NOMO-1 treated with dmso at 0.1 percent for 144 hours (cell line): ENCODE data around the gene GCAT.

Experiments used
- DNase-seq: peaks from one replicate; lab custom pipeline; 2025; ENCODE audit not compliant: unreplicated experiment; lab: John Stamatoyannopoulos, UW

The GCAT gene

DNA sequence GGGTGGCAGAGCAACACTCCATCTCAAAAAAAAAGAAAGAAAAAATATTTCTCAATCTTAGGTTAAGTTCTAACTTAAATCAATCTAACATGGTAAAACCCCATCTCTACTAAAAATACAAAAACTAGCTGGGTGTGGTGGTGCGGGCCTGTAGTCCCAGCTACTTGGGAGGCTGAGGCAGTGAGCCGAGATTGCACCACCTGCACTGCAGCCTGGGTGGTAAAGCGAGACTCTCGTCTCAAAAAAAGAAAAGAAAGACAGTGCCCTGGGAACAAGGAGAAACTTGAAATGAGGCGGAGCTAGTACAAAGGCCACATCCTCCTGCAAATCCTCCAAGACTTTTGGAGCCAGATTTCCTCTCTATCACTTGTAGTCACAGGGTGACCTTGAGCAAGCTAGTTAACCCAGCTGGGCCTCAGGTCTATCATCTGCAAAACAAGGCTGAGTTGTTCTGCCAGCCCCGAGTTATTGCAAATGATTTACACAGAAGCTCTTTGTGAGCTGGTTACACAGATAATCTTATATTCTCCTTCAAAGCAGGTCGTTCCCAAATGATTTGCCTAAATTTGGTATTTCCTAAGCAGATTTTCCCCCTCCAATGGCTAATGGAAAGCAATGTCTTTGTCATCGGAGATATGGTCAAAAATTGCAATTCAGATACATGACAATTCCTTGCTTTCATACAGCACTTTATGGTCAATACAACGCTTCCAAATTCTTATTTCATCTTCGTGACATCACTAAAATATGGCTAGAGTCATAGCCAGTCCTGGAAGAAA, 34.5 kb downstream of the GCAT start:
- no peak for DNase-seq

DNA sequence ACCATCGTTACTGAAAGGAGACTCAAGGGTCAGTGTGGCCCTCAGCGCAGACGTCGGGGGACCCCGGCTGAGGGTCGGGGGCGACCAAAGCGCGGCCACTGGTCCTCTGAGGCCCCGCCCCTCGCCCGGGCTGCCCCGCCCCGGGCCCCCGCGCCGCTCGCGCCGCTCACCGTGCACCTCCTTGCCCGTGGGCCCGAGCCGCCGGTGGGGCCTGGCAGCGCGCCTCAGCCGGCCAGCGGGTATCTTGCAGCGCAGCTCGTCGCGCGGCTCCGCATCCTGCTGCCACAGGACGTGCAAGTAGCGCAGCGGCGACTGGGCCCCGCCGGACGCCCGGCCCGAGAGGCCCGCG, 36.0 kb downstream of the GCAT start:
- DNase-seq: no peak

DNA sequence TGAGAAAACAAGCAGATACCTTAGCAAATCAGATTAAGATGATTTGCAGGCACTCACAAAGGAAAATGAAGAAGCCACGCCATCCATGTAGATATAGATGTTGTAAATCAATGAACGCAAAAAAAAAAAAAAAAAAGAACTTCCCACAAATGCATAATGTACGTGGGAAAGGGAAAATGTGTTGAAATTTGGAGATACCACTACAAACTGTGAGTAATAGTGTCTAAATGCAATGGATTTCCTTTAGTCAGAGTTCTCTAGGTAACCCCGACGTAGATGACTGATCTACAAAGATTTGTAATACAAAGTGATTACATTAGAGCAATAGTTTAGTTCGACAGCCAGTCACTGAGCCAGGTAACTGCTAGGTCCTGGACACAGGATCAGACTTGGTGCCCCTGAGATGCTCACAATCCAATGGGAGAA, 37.2 kb downstream of the GCAT start:
- DNase-seq: no peak

DNA sequence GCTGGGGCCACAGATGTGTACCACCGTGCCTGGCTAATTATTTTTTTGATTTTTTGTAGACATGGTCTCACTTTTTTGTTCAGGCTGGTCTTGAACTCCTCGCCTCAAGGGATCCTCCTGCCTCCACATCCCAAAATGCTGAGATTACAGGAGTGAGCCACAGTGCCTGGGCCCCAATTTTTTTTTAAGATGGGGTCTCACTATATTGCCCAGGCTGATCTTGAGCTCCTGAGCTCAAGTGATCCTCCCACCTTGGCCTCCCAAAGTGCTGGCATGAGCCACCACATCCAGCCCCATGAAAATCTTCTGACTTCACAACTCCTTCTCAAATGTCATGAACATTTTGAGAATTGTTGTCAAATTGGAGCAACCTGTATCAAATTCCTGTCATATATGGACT, 38.7 kb downstream of the GCAT start:
- DNase-seq: no peak

DNA sequence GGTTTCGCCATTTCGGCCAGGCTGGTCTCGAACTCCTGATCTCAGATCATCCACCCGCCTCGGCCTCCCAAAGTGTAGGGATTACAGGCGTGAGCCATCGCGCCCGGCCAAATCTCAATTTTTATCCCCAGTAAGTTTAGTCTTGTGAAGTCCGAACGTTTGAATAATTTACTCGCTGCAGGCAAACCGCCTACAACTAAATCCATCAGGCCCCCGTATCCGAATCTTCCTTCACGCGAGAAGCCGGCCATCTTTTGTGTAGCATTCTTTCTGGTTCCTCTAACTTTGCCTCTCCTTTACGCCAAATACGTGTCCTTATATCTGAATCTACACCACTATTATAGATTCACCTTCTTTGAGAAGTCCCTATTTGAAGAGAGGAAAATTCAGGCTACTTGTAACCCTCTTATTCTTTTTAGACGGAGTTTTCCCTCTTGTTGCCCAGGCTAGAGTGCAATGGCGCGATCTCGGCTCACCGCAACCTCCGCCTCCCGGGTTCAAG, 40.9 kb downstream of the GCAT start:
- peak; percentile 14 for DNase-seq

DNA sequence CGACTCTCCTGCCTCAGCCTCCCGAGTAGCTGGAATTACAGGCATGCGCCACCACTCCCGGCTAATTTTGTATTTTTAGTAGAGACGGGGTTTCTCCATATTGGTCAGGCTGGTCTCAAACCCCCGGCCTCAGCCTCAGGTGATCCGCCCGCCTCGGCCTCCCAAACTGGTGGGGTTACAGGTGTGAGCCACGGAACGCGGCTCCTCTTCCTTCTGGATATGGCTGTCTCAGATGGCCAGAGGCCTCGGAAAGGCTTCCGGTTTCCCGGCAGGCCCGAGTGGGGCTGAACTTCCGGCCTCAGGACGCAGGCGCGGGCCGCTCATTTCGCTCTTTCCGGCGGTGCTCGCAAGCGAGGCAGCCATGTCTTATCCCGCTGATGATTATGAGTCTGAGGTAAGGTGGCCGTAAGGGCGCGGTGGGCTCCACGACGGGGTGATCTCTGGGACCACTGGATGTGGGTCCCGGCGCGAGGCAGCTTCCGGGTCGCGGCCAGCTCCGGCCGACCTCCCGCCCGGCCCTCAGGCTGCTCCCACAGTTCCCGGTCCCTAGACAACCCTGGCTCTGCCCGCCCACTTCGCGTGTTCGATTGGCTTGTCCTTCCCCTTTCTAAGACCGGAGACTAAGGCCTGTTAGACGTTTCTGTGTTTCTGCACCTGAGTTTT, 41.5 kb downstream of the GCAT start, which contains the start of gene EIF3L:
EIF3L (plus strand) TSS at position 331 of the 663 bp plus-strand sequence; CDS start at position 362, 31 bp downstream.
- peak; percentile 89 for DNase-seq

DNA sequence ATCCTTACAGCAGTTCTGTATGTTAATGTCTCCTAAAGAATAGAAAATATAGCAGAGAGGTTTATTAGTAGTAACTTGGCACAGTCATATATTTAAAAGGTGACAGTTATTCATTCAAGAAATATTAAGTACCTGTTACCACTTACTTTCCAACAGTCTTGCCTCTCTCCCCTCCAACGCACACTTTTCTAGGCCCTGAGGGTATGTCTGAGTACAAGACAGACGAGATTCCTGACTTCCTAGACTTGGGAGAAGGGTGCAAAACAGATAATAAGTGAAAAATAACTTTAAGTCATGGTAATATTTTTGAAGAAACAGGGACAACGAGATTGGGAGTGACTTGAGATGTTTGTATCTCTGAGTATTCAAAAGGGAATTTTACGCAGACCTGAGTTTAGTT, 43.1 kb downstream of the GCAT start:
- no peak for DNase-seq

DNA sequence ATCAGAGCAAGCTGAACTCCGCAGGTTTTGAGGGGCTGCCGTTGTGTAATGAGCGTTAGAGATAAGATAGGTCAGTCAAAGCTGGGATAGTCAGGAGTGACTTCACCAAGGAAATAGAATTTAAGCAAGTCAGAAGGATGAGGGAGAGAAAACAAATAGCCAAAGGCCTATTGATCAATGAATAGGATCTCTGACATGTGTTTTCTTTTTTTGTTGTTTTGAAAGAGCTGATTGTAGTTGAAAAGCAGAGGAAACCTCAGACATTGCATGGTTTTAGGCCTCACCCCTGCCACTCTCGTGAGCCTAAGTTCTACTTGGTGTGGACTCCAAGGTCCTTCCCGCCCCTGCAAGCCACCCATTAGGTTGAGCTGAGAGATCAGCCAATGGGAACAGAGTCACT, 44.7 kb downstream of the GCAT start:
- no peak for DNase-seq

DNA sequence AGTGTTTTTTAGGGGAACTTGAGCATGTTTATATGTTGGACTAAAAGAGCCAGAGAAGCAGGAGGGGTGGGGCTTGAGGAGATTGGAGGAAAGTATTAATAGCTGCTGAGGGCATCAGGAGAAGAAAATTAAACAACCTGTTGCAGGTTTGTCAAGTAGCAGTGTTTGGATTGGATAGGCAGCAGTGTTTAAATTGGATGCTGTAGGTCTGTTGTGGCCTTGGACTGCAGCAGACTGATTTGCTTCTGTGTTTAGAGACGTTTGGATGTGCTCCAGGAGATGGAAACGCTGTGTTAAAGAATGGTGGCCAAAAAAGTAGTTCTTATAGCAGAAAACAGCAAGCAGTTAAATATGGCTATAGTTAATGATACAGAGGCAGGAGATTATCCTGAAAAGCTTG, 47.2 kb downstream of the GCAT start:
- no peak for DNase-seq

DNA sequence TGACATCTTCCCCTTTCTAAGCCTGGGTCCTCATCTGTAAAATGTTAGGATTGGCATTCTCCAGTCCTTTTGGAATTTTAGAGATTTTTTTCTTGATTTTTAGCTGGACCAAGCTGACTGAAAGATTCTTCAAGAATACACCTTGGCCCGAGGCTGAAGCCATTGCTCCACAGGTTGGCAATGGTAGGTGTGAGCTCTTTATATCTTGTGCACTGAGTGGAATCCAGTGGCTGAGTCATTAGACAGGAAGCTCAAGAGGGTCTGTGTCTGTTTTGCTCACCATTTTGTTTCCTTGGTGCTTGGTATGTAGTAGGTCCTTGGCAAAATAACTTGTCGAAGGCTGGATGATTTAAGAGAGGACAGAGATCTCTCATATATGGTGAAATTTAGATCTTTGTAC, 47.7 kb downstream of the GCAT start:
- DNase-seq: no peak

DNA sequence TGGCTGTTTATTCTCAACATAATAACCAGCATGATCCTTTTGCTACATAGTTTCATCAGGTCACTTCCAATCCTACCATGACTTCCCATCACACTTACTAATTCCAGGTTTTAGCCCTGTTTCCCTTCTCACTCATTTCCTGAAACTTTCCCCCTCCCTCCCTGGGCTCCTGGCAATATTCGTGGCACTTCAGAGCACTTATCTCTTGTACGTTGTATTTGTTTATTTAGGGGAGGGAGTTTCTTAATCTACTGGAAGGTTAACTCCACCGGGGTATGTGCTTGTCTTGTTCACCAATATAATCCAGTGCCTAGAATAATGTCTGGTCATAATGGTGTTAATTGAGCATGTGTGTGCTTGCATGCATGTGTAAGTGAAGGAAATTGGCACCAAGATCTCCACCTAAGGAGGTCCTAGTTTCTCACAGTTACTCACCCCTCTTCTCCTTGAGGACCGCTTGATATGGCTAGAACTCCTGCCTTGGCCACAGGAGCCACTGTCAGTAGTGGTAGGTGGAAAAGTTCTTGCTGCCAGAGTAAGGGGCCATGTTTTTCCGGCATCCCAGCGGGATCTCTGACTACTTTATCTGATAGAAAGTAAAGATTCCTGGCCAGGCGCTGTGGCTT, 53.2 kb downstream of the GCAT start:
- DNase-seq: no peak

DNA sequence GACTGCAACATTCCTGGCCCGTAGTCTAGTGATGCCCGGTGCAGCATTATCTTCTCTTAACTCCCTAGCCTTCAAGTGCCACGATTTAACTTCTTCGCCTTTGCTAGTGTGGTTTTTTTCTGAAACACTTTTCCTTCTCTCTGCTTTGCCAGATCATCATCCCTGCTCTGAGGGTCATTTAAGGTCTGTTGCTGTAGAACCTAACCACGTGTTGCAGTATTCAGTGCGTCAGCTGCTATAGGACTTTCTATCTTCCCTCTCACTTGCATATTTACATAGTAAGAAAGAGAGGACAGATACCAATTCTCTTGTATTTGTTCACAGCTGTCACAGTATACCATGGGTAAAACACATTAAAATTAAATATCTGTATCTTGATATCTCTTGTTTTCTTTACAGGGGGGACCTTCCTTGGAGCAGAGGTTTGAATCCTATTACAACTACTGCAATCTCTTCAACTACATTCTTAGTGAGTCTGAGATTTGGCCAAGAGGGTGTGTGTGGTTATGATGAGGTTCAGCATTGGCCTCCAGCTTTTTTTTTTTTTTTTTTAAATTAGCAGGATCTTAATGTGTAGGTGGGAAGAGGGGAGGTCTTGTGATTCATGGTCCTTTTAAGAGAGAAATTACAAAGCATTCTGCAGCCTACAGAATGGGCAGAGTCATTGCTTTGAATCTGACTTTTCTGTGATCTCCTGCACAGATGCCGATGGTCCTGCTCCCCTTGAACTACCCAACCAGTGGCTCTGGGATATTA, 55.0 kb downstream of the GCAT start:
- no peak for DNase-seq

DNA sequence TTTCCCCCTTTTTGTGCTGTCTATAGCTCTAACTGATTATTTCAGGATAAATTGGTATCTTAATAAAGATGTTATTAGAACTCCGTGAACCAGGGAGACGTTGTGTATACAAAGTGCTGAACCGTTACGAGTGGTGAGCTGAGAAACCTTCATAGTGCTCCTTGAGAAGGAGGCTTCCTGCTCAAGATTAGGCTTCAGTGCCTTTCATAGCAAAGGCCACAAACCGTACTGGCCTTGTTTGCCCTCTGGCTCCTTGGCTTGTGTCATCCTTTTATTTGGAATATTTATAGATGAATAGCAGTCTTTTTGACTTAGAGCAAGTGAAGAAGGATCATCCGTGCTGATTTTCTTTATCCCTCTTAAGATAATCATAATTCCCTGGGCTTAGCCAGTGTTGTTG, 57.8 kb downstream of the GCAT start:
- DNase-seq: no peak
